DOHH2 (cell line): ENCODE results near the gene DEUP1.

Experiments
- EZH2phosphoT487 ChIP-seq: fragments of 200-600 bp; sonication (generic); IDR thresholded peaks from 2 replicates; pipeline ENCODE4 v1.6.1; 2017; ENCODE audit warnings: borderline replicate concordance, mild to moderate bottlenecking, antibody characterized with exemption, low read length, moderate library complexity, mixed read lengths
- TF ChIP-seq, protein P1 (sequence below): fragments of 200-600 bp; sonication (generic); IDR thresholded peaks from one replicate; pipeline ENCODE4 v1.5.1; 2014; ENCODE audit warnings: antibody characterized with exemption, mild to moderate bottlenecking, low read depth, low read length; ENCODE audit not compliant: poor library complexity, severe bottlenecking

- TF ChIP-seq, protein P1, sequence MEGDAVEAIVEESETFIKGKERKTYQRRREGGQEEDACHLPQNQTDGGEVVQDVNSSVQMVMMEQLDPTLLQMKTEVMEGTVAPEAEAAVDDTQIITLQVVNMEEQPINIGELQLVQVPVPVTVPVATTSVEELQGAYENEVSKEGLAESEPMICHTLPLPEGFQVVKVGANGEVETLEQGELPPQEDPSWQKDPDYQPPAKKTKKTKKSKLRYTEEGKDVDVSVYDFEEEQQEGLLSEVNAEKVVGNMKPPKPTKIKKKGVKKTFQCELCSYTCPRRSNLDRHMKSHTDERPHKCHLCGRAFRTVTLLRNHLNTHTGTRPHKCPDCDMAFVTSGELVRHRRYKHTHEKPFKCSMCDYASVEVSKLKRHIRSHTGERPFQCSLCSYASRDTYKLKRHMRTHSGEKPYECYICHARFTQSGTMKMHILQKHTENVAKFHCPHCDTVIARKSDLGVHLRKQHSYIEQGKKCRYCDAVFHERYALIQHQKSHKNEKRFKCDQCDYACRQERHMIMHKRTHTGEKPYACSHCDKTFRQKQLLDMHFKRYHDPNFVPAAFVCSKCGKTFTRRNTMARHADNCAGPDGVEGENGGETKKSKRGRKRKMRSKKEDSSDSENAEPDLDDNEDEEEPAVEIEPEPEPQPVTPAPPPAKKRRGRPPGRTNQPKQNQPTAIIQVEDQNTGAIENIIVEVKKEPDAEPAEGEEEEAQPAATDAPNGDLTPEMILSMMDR, result no peak
- no peak for TF ChIP-seq EZH2phosphoT487
Measured at GRCh38 chr11:93444617-93445073, 114.1 kb downstream of the DEUP1 start.
